OCI-LY1 (cell line): ENCODE data around the gene TMEM151A.

ENCODE experiments used
- H2AFZ ChIP-seq: fragments of 200-600 bp; sonication (generic), shearing (Covaris generic); 2 replicates; pipeline ENCODE4 v1.6.0; 2014; ENCODE audit warnings: antibody characterized with exemption, mild to moderate bottlenecking, low read length
- H3F3A ChIP-seq: fragments of 200-600 bp; sonication (generic), shearing (Covaris generic); 2 replicates; pipeline ENCODE4 v1.6.0; 2014; ENCODE audit warnings: mild to moderate bottlenecking, antibody characterized with exemption, low read length, moderate library complexity; ENCODE audit not compliant: insufficient read depth
- H3K27ac ChIP-seq: fragments of 200-600 bp; sonication (generic); 2 replicates; pipeline ENCODE4 v1.5.1; 2014; ENCODE audit warnings: low read length, mixed run types, mild to moderate bottlenecking, low read depth; ENCODE audit not compliant: poor library complexity, severe bottlenecking
- H3K27me3 ChIP-seq: fragments of 200-600 bp; sonication (generic); 2 replicates; pipeline ENCODE4 v1.6.0; 2014; ENCODE audit warnings: antibody characterized with exemption, mild to moderate bottlenecking, low read length, moderate library complexity; ENCODE audit not compliant: insufficient read depth
- H3K36me3 ChIP-seq: fragments of 200-600 bp; sonication (generic); 2 replicates; pipeline ENCODE4 v1.6.1; 2014; ENCODE audit warnings: mild to moderate bottlenecking, antibody characterized with exemption, low read length, moderate library complexity, mixed read lengths; ENCODE audit not compliant: insufficient read depth
- H3K4me1 ChIP-seq: fragments of 200-600 bp; sonication (generic); 2 replicates; pipeline ENCODE4 v1.5.1; 2014; ENCODE audit warnings: mild to moderate bottlenecking, low read length, moderate library complexity; ENCODE audit not compliant: insufficient read depth, severe bottlenecking
- H3K4me2 ChIP-seq: fragments of 200-600 bp; sonication (generic), shearing (Covaris generic); 2 replicates; pipeline ENCODE4 v1.6.1; 2014; ENCODE audit warnings: low read length
- H3K4me3 ChIP-seq: fragments of 200-600 bp; sonication (generic); 2 replicates; pipeline ENCODE4 v1.5.1; 2014; ENCODE audit warnings: low read length, low read depth, mild to moderate bottlenecking, mixed read lengths; ENCODE audit not compliant: poor library complexity, severe bottlenecking
- H3K79me2 ChIP-seq: fragments of 200-600 bp; shearing (Covaris generic); 2 replicates; pipeline ENCODE4 v1.6.1; 2016; ENCODE audit warnings: mixed run types, low read length, mixed read lengths; ENCODE audit not compliant: insufficient read depth
- H3K9ac ChIP-seq: fragments of 200-600 bp; sonication (generic), shearing (Covaris generic); 2 replicates; pipeline ENCODE4 v1.6.1; 2014; ENCODE audit warnings: mild to moderate bottlenecking, low read length, mixed read lengths
- H3K9me2 ChIP-seq: fragments of 200-600 bp; sonication (generic), shearing (Covaris generic); 2 replicates; pipeline ENCODE4 v1.6.1; 2014; ENCODE audit warnings: low read depth, mild to moderate bottlenecking, low read length, mixed read lengths
- H3K9me3 ChIP-seq: fragments of 200-600 bp; shearing (Covaris generic); 2 replicates; pipeline ENCODE4 v1.6.1; 2014; ENCODE audit warnings: low read length, mixed read lengths
- H4K20me1 ChIP-seq: fragments of 200-600 bp; sonication (generic), shearing (Covaris generic); 2 replicates; pipeline ENCODE4 v1.6.0; 2016; ENCODE audit warnings: mild to moderate bottlenecking, low read length; ENCODE audit not compliant: insufficient read depth
- CTCF ChIP-seq: fragments of 200-600 bp; sonication (generic), shearing (Covaris generic); IDR thresholded peaks from 2 replicates; pipeline ENCODE4 v1.5.1; 2017; ENCODE audit warnings: mild to moderate bottlenecking, antibody characterized with exemption, low read length, moderate library complexity, mixed read lengths
- EZH2 ChIP-seq: fragments of 200-600 bp; sonication (generic), shearing (Covaris generic); IDR thresholded peaks from 2 replicates; pipeline ENCODE4 v1.8.0; 2017; ENCODE audit warnings: borderline replicate concordance, mixed run types, mild to moderate bottlenecking, antibody characterized with exemption, low read length, moderate library complexity, mixed read lengths

Gene TMEM151A

GRCh38 chr11:66314186-66314501 is 22.4 kb downstream of the TMEM151A start:
- Histone ChIP-seq H3K4me3 (no peak overlapping the region), H4K20me1 (no peaks in the 10 kb centered on the region), H3K9me2 (no peaks in the 10 kb centered on the region), H3K4me1 (peaks cover 40% of the 10 kb centered on the region), H3K9me3 (no peaks in the 10 kb centered on the region), H3K79me2 (no peaks in the 10 kb centered on the region), H3K27me3 (no peaks in the 10 kb centered on the region), H3K27ac (no peak overlapping the region), H3K36me3 (no peaks in the 10 kb centered on the region), H3F3A (no peaks in the 10 kb centered on the region), H3K4me2 (no peak overlapping the region), H2AFZ (no peak overlapping the region), H3K9ac (no peak overlapping the region)
- TF ChIP-seq CTCF = no peak
- TF ChIP-seq EZH2 = no peak

- H3K9ac ChIP-seq = no peak overlapping the region
- TF ChIP-seq CTCF (no peak), EZH2 (no peak)
- H2AFZ ChIP-seq = no peak overlapping the region
- H3K4me3 ChIP-seq = no peak overlapping the region
- H3K36me3 ChIP-seq = no peaks in the 10 kb centered on the region
- H3K4me2 ChIP-seq = no peak overlapping the region
- H3K27ac ChIP-seq = no peak overlapping the region
- peaks cover 40% of the 10 kb centered on the region for H3K4me1 ChIP-seq
- no peaks in the 10 kb centered on the region for H4K20me1 ChIP-seq
- no peaks in the 10 kb centered on the region for H3K27me3 ChIP-seq
- no peaks in the 10 kb centered on the region for H3K9me2 ChIP-seq
- H3K9me3 ChIP-seq = no peaks in the 10 kb centered on the region
- no peaks in the 10 kb centered on the region for H3F3A ChIP-seq
- no peaks in the 10 kb centered on the region for H3K79me2 ChIP-seq
Observed at GRCh38 chr11:66314561-66315497, 23.1 kb downstream of the TMEM151A start.

GRCh38 chr11:66315498-66315885 is 23.8 kb downstream of the TMEM151A start:
- TF ChIP-seq EZH2 (no peak), CTCF (no peak)

More at GRCh38 chr11:66315498-66315885, 23.8 kb downstream of the TMEM151A start:
- Histone ChIP-seq H3K27me3 (no peaks in the 10 kb centered on the region), H3K9me3 (no peaks in the 10 kb centered on the region), H3K27ac (no peak overlapping the region), H3F3A (no peaks in the 10 kb centered on the region), H3K9ac (no peak overlapping the region), H3K4me3 (no peak overlapping the region), H3K9me2 (no peaks in the 10 kb centered on the region), H3K79me2 (no peaks in the 10 kb centered on the region), H4K20me1 (no peaks in the 10 kb centered on the region), H3K4me1 (peaks cover 40% of the 10 kb centered on the region), H2AFZ (no peak overlapping the region), H3K36me3 (no peaks in the 10 kb centered on the region), H3K4me2 (no peak overlapping the region)
